Activated CD4-positive, alpha-beta T cell treated with anti-CD3 and anti-CD28 coated beads for 1 hour (primary cell): ENCODE data around the gene DNMT3A.
"Not testable (repeated sequence)": the region's sequence is repeated elsewhere in the genome, so short reads cannot be mapped to it uniquely, and the experiment has no call there.

Experiments used
- DNase-seq: peaks from one replicate; pipeline ENCODE4 v3.0.0-alpha.2; 2020

Gene DNMT3A

DNA sequence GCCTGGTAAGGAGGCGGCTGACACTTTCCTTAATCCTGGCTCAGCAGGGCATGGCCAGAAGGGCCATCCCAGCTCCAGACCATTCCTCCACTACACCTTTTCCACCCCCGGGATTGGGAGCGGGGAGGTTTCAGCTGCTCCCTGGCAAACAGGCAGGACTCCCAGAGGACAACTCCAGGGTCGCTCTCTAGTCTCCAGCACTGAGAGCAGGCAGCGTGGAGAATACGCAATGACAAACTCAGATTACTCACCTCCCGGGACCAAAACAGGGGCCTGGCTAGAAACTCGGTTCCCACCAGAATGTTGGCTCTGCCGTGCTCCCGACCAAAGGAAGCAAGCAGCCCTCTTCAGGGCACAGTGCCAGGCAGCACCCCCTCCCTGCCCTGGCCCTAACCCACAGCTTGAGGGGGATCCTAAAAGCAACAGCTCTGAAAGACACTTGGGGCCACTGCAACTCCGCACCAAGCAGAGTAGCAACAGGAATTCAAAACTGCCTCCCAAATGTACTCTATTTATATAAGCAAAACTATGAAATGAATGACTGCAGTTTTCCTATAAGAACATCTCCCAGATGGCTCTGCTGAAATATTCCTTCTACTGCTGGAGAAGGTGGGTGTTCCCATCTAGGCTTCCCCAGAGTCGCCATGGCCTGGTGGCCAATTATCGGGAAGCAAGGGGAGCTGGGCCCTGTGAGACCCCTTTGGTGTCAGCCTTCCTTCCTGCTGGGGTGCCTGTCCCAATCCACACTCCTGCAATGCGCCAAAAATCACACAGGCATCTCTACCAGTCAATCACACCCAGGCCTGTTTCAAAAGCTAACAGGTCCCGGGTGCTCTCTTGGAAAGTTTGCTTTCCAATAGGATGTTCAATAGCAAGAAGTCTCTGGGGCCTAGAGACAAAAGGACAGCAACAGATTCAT is 112.2 kb downstream of the DNMT3A start:
- no peak for DNase-seq

DNA sequence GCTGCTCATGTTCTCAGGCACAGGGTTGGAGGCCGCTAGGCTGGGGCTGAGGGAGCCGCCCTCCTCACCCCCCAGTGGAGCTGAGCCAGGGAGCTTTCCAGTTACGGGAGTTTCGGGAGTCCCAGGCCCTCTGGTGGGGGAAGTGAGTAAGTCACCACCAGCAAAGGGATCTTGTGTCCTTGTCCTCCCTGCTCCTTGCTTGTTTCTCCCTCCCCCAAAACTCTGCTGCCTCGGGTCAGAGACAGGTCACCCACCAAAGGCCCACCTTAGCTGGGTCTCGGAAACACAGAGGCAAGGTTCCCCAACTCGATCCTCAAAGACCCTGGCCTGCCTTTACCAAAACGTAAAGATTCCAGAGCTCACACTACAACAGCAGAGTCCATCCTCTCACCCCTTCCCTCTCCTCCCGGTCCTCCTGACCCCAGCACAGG is 112.9 kb downstream of the DNMT3A start:
- DNase-seq = no peak

DNA sequence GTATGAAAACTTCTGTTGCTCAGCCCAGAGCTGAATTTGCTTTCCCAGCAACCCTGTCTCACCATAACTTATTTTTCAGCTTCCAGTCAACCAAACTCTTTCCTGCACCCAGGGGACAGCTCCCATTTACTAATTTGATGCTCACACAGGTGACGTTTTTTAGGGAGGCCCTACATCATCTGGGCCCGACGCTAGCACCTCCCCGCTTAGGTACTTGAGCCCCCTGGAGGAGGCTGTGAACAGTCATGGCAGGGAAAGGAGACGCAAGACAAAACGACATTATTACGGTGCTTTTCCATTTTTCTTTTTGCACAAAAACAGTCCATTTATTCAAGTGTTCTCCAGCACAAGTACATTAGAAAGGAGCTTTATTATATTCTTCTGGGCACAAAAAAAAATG is 114.1 kb downstream of the DNMT3A start:
- no peak for DNase-seq

DNA sequence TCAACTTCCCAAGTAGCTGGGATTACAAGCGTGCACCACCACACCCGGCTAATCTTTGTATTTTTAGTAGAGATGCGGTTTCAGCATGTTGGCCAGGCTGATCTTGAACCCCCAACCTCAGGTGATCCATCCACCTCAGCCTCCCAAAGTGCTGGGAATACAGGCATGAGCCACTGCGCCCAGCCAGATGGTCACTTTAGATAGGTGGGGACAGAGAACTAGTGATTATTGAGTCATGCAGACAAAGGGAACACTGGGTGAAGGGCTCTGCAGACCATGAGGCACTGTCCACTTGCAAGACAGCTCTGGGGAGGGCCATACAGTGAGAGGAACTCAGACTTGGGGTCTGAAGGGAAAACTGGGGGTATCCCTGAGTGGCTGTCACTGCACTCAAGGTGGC is 114.9 kb downstream of the DNMT3A start:
- no peak for DNase-seq

DNA sequence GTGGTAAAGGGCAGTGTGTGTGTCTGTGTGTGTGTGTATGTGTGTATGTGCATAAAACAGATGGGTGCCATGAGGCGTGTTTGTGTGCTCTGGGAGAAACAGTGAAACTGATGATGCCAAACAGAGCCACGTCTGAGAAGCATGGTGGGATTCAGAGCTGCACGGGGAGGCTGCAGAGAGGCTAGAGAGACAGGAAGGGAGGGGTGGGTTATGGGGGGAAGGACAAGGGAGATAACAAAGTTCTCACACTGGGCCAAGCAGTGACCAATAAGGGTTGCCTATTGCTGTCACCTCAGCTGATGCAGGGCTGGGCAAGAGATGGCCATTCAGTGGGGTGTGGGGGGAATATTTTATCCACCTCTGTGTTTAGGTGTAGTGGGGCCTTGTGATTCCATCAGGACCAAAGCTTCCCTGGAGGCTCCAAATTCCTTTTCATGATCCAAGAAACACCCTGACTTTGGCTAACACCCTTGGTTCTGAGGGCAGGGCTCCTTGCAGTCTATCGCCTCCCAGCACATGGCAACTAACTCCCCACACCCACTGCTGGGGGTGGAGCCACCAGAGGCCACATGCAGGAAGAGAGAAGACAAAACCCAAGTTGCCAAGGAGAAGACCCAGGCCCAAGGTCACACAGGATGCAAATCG is 119.1 kb downstream of the DNMT3A start:
- DNase-seq = no peak

DNA sequence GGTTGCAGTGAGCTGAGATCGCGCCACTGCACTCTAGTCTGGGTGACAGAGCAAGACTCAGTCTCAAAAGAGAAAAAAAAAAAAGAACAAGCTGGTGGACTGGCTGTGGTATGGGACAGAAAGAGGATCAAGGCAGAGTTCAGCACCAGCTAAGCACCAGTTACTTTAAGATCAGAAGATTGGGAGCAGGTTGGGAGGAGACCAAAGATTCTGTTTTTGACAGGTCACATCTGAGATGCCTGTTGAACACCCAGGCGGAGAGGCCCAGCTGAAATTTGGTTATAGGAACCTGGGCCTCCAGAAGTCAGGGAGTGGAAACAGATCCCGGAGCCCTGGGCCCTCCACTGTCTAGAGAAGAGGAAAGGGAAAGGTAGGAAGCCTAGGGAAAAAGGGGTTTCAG is 120.1 kb downstream of the DNMT3A start:
- no peak for DNase-seq

DNA sequence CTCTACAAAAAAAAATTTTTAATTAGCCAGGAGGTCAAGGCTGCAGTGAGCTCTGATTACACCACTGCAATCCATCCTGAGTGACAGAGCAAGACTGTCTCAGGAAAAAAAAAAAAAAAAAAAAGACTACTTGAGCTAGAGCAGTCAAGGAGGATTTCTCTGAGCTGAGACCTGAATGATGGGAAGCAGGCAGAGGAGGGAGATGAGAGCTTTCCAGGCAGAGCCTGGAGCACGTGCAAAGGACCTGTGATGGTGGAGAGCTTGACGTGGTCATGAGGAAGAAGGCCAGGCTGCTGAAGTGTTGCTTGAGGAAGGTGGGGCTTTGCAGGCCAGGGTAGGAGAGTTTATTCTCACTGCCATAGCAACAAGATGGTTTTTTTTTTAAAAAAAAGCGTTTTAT is 121.4 kb downstream of the DNMT3A start:
- no peak for DNase-seq

DNA sequence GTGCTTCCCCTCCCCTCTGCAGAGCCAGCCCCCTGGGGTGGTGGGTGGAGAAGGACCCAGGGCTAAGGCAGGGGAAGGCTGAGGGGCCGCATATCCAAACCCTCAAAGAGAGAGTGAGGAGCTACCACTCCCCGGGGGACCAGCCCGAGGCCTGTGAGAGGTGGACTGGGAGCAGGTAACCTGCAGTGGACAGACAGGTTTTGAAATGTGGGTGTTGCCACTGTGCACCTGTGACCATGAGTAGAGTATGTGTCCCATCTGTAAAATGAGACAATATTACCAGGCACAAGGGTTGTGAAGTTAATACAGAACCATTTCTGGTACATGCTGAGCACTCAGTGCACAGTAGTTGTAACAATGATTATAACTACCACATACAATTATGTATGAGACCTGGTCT is 122.1 kb downstream of the DNMT3A start:
- DNase-seq = no peak

DNA sequence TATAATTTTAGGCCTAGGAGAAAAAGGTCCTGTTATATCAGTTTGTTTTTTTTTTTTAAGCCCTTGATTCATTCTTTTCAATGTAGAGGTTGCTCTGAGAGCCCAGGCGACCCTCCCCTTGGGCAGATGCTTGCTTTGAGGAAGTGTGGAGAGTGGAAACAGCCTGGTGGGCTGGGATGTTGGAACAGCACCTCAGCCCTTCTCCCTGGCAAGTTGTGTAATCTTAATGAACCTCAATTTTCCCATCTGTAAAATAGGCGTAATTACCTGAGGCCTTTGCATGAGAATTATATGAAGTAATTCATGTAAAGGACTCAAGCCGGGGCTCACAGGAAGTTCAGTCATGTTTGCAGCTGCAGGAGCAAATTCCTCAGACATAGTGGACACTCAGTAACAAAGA is 123.6 kb downstream of the DNMT3A start:
- no peak for DNase-seq

DNA sequence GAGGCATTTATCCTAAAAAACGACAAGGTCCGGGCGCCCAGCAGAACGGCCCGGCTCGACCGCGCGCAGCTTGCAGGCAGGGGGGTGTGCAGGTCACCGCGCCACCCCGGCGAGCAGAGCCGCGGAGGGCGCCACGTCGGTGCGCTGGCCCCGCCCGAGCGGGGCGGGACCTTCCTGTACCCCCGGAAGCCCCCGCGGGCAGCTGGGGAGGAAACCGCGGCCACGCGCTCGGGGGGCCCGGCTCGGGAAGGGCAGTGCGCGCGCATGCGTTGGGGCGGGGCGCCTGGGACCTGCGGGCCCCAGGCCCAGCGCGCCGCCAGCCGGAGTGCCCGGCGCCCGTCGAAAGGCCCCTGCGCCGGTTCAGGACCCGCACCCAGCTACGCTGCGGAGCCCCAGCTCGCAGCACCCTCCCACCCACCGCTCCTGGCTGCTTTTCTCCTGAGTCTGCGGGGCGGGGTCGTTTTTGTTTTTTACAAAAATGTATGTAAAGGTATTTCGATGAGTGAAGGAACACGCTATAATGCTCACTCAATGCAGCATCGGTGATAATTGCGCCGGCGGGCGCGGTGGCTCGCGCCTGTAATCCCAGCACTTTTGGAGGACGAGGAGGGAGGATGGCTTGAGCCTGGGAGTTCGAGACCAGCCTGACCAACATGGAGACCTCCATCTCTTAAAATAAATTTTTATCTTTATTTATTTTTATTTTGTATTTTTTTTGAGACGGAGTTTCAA is 125.6 kb downstream of the DNMT3A start:
- peak; percentile 74 for DNase-seq

DNA sequence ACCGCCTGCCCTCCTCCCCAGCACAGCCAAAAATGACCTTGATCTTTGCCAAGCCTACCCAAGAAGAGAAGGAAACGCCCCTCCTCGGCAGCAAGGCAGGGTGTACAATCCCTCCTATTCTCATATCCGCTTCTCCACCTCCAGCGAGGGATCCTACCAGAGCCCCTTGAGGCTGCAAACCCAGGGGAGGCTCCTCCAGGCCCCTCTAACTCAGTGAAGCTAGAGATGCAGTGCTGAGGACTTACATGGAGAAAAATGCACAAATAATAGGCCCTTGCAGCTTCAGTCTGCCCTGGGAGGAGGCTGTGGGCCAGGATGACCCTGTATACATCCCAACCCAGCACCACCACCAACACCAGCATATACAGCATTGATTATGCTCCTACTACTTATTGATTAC is 126.5 kb downstream of the DNMT3A start:
- DNase-seq = no peak

DNA sequence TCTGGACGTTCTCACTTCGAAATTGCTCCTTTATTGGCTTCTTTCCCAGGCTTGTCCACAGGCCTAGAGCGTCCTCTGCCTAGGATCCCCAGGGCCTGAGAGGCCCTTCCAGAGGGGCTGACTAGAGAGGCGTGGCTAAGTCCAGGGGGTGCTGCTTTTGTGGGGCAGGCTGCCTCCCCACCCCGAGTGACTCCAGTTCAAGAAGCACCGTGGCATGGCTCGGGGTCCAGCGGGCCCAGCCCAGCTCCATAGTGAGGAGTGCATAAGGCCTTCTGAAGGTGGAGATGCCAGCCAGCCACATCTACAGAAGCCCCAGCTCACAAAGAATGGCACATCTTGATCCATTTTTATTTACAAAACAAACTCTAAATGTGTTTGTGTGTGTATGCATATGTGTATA is 128.5 kb downstream of the DNMT3A start:
- no peak for DNase-seq

DNA sequence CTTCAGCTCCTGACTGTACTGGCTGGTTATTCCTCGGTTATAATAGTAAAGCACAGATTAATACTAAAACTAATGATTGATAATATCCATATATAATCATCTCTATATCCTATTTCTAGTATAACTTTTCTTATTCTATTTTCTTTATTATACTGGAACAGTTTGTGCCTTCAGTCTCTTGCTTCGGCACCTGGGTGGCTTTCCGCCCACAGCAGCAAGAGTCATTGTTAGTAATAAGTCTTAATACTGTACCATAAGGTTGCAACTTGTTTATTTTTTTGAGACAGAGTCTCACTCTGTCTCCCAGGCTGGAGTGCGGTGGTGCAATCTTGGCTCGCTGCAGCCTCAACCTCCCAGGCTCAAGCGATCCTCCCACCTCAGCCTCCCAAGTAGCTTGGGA is 130.8 kb downstream of the DNMT3A start:
- not testable (repeated sequence) for DNase-seq

DNA sequence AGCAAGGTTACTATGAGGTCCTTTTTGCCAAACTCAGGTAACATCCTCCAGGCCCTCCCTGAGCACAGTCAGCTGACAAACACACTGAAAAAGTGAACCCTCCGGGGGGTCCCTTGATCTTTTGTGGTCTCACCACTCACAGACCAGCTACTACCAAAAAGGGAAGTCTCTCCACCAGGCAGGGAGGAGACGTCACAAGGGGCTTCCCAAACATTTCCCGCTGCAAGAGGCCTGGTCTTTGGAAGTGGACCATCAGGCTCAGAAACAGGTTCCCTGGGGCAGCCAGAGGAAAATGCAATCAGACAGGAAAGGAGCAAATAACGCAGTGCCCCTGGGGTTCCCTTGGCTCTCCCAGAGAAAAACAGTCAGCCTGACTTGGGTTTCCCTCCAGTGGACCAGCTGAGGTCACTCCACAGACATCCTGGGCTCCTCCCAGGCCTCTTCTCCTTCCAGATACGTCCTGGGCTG is 134.6 kb downstream of the DNMT3A start:
- no peak for DNase-seq

DNA sequence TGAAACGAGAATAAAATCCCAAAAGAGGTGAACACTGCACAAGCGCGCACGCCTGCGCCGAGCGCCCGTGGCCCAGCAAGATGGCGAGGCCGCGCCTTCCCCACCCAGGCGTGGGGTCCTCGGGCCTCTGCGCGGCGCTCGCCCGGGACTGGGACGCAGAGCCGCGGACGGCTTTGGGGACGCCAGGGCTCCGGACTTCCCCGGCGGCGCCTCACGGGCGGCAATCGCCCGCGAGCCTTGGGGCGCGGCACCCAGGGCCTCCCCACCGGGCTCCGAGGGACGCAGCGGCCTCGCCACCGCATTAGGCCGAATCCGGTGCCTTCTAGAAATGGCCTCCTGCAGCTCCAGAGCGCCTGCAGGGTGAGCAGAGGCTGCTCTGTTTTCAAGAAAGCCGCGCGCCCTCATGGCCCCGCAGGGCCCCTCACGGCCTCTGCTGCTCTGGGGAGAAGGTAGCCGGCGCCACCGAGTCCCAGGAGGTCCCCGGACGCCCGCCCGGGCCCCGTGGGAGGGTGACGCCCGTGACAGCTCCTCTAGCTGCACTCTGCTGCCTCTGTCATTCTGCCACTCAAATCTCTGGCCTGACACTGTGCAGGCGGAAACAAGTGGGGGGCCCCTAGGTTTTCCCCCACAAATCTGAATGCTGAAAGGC is 137.4 kb downstream of the DNMT3A start:
- DNase-seq = no peak

DNA sequence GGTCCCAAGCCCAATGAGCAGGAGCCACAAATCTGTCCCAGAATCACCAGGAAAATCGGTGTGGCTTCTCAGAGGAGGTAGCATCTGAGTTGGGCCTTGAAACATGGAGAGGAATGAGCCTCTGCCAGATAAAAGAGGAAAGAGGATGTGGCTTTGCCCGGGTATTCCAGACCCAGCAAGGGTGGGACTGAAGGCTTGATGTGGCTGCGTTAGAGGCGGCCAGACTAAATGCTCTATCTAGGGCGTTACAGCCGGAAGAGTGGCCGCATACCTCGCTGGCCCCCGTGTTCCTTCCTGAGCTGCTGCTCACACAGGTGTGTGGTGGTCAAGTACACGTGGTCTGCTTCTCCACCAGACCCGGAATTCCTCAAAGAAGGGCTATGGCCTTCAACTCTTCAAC is 139.4 kb downstream of the DNMT3A start:
- no peak for DNase-seq

DNA sequence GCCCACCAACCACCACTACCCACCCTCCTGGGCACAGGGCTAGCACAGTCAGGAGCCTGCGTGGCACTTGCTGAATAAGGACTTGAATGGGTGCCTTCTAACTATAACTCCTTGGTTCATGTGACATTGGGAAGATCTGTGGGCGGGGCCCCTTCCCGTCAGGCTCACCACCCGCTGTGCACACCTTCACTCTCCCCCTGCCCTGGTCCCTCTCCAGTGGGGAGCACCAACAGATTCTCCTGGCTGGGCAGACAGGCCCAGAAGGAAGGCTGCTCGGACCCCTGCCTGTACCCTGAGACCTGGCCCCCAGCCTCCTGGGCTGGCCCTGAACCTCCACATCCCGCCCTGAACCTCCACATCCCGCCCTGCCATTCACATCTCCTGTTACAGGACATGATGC is 139.9 kb downstream of the DNMT3A start:
- no peak for DNase-seq

DNA sequence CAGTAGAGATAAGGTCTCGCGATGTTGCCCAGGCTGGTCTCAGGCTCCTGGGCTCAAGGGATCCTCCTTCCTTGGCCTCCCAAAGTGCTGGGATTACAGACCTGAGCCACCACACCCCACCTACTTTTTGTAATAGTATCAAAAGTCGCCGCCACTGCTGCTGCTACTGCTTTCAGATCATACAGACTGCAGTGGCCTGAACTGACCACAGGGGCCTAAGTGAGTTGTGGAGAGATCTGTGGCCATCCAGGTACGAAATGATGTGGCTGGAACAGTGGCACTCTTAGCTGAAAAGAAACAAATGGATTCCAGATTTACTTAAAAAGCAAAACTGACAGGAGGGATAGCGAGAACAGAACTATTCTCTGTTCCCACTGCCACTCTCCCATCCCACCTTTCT is 140.5 kb downstream of the DNMT3A start:
- DNase-seq = no peak

DNA sequence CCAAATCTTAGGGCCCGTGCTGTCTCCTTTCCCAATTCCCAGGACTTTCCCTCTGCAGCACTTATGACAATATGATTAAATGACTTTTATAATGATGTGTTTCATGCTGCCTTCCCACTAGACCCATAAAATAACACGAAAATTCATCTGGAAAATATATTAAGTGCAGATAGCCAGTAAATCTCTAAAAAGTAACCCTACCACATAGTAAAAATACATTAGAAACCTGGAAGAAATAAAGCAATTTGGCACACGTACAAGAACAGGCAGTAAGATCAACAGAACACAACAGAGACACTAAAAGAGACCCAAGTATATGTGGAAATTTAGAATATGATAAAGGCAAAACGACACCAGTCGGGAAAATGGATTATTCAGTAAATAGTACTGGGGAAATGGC is 143.1 kb downstream of the DNMT3A start:
- no peak for DNase-seq

DNA sequence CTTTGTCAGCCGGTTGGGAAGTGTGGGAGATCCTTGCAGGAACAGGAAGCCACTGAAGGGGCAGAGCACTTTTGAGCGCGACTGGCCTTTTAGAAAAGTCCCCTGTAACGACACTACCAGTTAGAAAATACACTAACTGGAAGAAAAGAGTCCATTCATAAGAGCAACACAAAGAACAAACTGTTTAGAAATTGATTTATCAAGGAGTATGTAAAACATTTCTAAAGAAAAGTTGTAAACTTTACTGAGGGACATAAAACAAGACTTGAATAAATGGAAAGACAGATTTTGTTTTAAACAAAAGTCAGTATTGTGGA is 143.6 kb downstream of the DNMT3A start:
- no peak for DNase-seq

DNA sequence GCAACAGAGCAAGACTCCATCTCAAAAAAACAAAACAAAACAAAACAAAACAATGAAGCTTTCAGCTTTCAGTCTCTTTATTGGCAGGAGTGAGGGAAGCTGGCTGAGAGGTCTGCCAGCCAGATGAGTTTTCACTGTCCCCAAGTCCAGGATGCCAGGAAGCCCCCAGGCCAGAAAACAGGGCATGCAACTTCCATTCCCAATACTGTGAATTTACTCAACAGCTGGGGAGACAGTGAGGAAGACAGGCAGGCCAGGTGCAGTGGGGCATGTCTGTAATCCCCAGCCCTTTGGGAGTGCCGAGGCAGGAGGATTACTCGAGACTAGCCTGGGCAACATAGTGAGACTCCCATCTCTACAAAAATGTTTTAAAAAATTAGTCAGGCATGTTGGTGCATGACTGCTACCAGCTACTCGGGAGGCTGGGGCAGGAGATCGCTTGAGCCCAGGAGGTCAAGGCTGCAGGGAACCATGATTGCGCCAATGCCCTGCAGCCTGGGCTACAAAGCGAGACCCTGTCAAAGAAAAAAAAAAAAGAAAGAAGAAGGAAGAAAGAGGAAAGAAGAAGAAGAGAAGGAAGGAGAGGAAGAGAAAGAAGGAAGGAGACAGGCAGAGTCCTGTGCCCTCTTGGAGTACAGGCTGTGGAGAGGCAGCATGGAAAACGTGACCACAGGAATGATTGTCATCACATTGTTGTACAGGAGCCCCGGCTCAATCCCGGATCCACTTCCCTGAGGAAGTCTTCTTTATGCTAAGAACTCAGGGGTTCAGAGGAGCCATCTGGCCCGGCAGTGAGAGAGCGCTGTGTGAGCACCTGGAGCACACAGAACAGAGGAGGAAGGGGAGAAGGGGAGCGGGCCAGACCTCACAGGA is 144.2 kb downstream of the DNMT3A start:
- DNase-seq = no peak

DNA sequence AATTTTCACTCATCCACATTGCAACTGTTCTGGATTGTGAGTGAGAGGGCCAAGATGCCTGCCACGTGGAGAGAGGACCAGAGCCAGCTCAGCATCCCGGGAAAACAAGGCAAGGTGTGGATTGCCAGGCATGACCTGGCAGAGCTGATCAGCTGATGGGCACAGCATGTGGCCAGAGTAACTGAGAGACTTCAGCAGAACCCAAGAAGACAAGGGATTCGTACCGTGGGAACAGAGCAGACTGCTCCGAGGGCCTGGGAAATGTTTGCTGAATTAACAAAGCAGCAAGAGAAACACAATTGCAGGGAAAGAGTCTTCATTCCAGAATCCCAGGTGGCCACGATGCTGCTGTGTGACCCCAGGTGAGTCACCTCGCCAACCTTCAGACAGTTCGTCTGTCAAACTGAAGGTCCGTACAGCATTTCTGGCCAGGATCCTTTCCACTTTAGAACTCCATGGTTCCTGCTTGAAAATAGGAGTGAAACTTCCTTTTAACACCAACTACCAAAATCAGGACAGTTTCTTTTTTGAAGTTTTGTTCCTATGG is 147.1 kb downstream of the DNMT3A start:
- DNase-seq = no peak
